Liver (tissue), 9 donors: ENCODE data around the gene MAP4K1. TPM values are rescaled to one million over a fixed set of nuclear protein-coding genes. Genes with fewer than 3 reads are reported as not detected.

Experiments
- DNase-seq: peaks from one replicate; pipeline ENCODE4 v3.0.0-alpha.2; 2017; ENCODE audit warnings: low spot score
- H3K27ac ChIP-seq, 2 donors: one replicate each; pipeline ENCODE4 v1.7.0; 2013; ENCODE audit warnings: inconsistent platforms in 2 of 2, low read length in 2 of 2, control low read depth in 1 of 2, low read depth in 1 of 2, mild to moderate bottlenecking in 1 of 2
- H3K27me3 ChIP-seq, 4 donors: one replicate each; pipeline versions ENCODE4 v1.6.1 to v1.7.0; 2013; ENCODE audit warnings: low read length in 3 of 4, inconsistent platforms in 1 of 4, mild to moderate bottlenecking in 1 of 4, moderate library complexity in 1 of 4; ENCODE audit not compliant: control insufficient read depth in 4 of 4, insufficient read depth in 4 of 4
- H3K36me3 ChIP-seq, 4 donors: one replicate each; pipeline versions ENCODE4 v1.6.1 to v1.7.0; 2013; ENCODE audit warnings: low read length in 3 of 4, mild to moderate bottlenecking in 3 of 4, low read depth in 1 of 4, moderate library complexity in 1 of 4; ENCODE audit not compliant: control insufficient read depth in 4 of 4, insufficient read depth in 3 of 4
- H3K4me1 ChIP-seq, 4 donors: one replicate each; pipeline versions ENCODE4 v1.6.1 to v1.7.0; 2013; ENCODE audit warnings: low read length in 3 of 4, mild to moderate bottlenecking in 3 of 4, moderate library complexity in 1 of 4; ENCODE audit not compliant: control insufficient read depth in 4 of 4, insufficient read depth in 4 of 4
- H3K4me3 ChIP-seq, 3 donors: one replicate each; pipeline versions ENCODE4 v1.6.1 to v1.7.0; 2013; ENCODE audit warnings: low read length in 3 of 3, control low read depth in 1 of 3, low read depth in 1 of 3, mild to moderate bottlenecking in 1 of 3
- H3K9ac ChIP-seq, 2 donors: one replicate each; pipeline ENCODE4 v1.7.0; 2013; ENCODE audit warnings: low read length in 2 of 2, mild to moderate bottlenecking in 2 of 2, moderate library complexity in 2 of 2, control low read depth in 1 of 2, low read depth in 1 of 2
- H3K9me3 ChIP-seq, 4 donors: one replicate each; pipeline versions ENCODE4 v1.6.1 to v1.7.0; 2013; ENCODE audit warnings: low read length in 3 of 4; ENCODE audit not compliant: control insufficient read depth in 4 of 4
- EGR1 ChIP-seq, 2 donors: IDR thresholded peaks; 2 replicates each; pipeline ENCODE4 v1.6.1; 2016 to 2018; ENCODE audit warnings: antibody characterized with exemption in 2 of 2, low read depth in 2 of 2
- FOXA1 ChIP-seq: IDR thresholded peaks from 2 replicates; pipeline ENCODE4 v1.6.1; 2016; ENCODE audit warnings: antibody characterized with exemption
- FOXA2 ChIP-seq: IDR thresholded peaks from 2 replicates; pipeline ENCODE4 v1.6.1; 2016; ENCODE audit warnings: antibody characterized with exemption
- GABPA ChIP-seq, 2 donors: IDR thresholded peaks in 1 of 2; conservative IDR thresholded peaks in 1 of 2; 2 replicates each; pipeline ENCODE4 v1.6.1; 2016; ENCODE audit warnings: antibody characterized with exemption in 2 of 2, mild to moderate bottlenecking in 1 of 2, moderate library complexity in 1 of 2
- HNF4A ChIP-seq, 2 donors: conservative IDR thresholded peaks; 2 replicates each; pipeline ENCODE4 v1.6.1; 2016; ENCODE audit warnings: antibody characterized with exemption in 2 of 2, mild to moderate bottlenecking in 2 of 2
- HNF4G ChIP-seq: IDR thresholded peaks from 2 replicates; pipeline ENCODE4 v1.6.1; 2016; ENCODE audit warnings: antibody characterized with exemption
- JUND ChIP-seq, 2 donors: IDR thresholded peaks; 2 replicates each; pipeline ENCODE4 v1.6.1; 2016; ENCODE audit warnings: antibody characterized with exemption in 2 of 2
- NR2F2 ChIP-seq: IDR thresholded peaks from 2 replicates; pipeline ENCODE4 v1.6.1; 2016; ENCODE audit warnings: antibody characterized with exemption
- RAD21 ChIP-seq, 2 donors: IDR thresholded peaks; 2 replicates each; pipeline ENCODE4 v1.6.1; 2016; ENCODE audit warnings: antibody characterized with exemption in 2 of 2, mild to moderate bottlenecking in 2 of 2
- RXRA ChIP-seq, 2 donors: IDR thresholded peaks; 2 replicates each; pipeline ENCODE4 v1.6.1; 2017 to 2018; ENCODE audit warnings: antibody characterized with exemption in 2 of 2, mild to moderate bottlenecking in 1 of 2
- SP1 ChIP-seq: IDR thresholded peaks from 2 replicates; pipeline ENCODE4 v1.6.1; 2018; ENCODE audit warnings: antibody characterized with exemption, mild to moderate bottlenecking
- TAF1 ChIP-seq: conservative IDR thresholded peaks from 2 replicates; pipeline ENCODE4 v1.6.1; 2016; ENCODE audit warnings: antibody characterized with exemption, mild to moderate bottlenecking
- YY1 ChIP-seq: IDR thresholded peaks from 2 replicates; pipeline ENCODE4 v1.6.1; 2016; ENCODE audit warnings: antibody characterized with exemption, mild to moderate bottlenecking
- WGBS: extraction: QIAGEN DNeasy Blood & Tissue Kit; methylation state at CpG from one replicate; pipeline ENCODE4 v1.1.7; 2013; 5-methylcytosine and 5-hydroxymethylcytosine counted together
- polyA plus RNA-seq, 2 donors: library from polyadenylated mRNA; stranded (reverse) in 1 of 2; unstranded in 1 of 2; fragments of 200-250 nt in 1 of 2; fragments of >200 nt in 1 of 2; fragmentation: Nextera tagmentation in 1 of 2; extraction: Ambion mirVana in 1 of 2; gene quantifications; one replicate each; pipeline versions ENCODE4 v1.2.1 to v1.2.3, GENCODE V29; 2013 to 2015
- total RNA-seq, 2 donors: library from RNA; depleted of rRNA; stranded (reverse); fragments of >200 nt; gene quantifications; one replicate each; pipeline ENCODE4 v1.2.3, GENCODE V29; 2014
- TF ChIP-seq, protein P1 (sequence below): IDR thresholded peaks from 2 replicates; pipeline ENCODE4 v1.6.1; 2016; ENCODE audit warnings: antibody characterized with exemption
- TF ChIP-seq, protein P2 (sequence below): IDR thresholded peaks from 2 replicates; pipeline ENCODE4 v1.6.1; 2016; ENCODE audit warnings: antibody characterized with exemption
- TF ChIP-seq, protein P3 (sequence below): IDR thresholded peaks from 2 replicates; pipeline ENCODE4 v1.6.1; 2016; ENCODE audit warnings: antibody characterized with exemption
- TF ChIP-seq, protein P4 (sequence below): IDR thresholded peaks from 2 replicates; pipeline ENCODE4 v1.6.1; 2016; ENCODE audit warnings: antibody characterized with exemption, mild to moderate bottlenecking
- donor health status: healthy.
- donor health status: healthy.
- donor health status: healthy.
- donor health status: healthy.
- donor health status: healthy.

The MAP4K1 gene
- total and polyA plus RNA-seq, 4 donors, result 0.89 to 3.1 (median 1.9) TPM

DNA sequence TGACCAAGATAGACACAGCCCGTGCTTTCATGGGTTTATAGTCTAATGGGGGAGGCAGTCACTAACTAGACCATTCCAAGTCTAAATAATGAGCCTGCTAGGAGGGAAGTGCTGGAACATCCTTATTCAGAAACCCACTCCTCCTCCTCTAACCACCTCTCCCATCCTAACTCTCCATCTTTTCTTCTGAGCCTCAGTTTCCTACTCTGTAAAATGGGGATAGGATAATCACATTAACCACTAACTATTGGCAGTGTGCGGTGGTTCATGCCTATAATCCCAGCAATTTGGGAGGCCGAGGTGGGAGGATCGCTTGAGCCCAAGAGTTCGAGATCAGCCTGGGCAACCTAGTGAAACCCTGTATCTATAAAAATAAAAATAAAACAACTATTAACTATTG, 68.7 kb downstream of the MAP4K1 start:
- Histone ChIP-seq H3K27me3 (peaks cover 0 to 4% (median 0%) of the 10 kb centered on the region in 4 donors), H3K9ac (no peak overlapping the region), H3K4me1 (peaks cover 0 to 4% (median 2%) of the 10 kb centered on the region in 4 donors), H3K4me3 (no peak overlapping the region), H3K36me3 (no peaks in the 10 kb centered on the region), H3K9me3 (no peaks in the 10 kb centered on the region), H3K27ac (no peak overlapping the region)
- TF ChIP-seq RAD21 (IDR thresholded peaks at IDR 0.05), result no peak
- TF ChIP-seq, protein P1, sequence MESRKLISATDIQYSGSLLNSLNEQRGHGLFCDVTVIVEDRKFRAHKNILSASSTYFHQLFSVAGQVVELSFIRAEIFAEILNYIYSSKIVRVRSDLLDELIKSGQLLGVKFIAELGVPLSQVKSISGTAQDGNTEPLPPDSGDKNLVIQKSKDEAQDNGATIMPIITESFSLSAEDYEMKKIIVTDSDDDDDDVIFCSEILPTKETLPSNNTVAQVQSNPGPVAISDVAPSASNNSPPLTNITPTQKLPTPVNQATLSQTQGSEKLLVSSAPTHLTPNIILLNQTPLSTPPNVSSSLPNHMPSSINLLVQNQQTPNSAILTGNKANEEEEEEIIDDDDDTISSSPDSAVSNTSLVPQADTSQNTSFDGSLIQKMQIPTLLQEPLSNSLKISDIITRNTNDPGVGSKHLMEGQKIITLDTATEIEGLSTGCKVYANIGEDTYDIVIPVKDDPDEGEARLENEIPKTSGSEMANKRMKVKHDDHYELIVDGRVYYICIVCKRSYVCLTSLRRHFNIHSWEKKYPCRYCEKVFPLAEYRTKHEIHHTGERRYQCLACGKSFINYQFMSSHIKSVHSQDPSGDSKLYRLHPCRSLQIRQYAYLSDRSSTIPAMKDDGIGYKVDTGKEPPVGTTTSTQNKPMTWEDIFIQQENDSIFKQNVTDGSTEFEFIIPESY, result no peak
- TF ChIP-seq, protein P2, sequence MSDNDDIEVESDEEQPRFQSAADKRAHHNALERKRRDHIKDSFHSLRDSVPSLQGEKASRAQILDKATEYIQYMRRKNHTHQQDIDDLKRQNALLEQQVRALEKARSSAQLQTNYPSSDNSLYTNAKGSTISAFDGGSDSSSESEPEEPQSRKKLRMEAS, result no peak
- TF ChIP-seq GABPA (IDR thresholded peaks at IDR 0.05 in 1 of 2, conservative IDR thresholded peaks at IDR 0.05 in 1 of 2), result no peak
- TF ChIP-seq TAF1, result no peak
- no peak for TF ChIP-seq FOXA1
- TF ChIP-seq RXRA (IDR thresholded peaks at IDR 0.05), result no peak
- TF ChIP-seq EGR1 (IDR thresholded peaks at IDR 0.05; ENCODE audit: low read depth in 2 of 2), result no peak
- no peak for DNase-seq
- WGBS, result 89% methylated on average over 5 of the region's 5 CpGs

DNA sequence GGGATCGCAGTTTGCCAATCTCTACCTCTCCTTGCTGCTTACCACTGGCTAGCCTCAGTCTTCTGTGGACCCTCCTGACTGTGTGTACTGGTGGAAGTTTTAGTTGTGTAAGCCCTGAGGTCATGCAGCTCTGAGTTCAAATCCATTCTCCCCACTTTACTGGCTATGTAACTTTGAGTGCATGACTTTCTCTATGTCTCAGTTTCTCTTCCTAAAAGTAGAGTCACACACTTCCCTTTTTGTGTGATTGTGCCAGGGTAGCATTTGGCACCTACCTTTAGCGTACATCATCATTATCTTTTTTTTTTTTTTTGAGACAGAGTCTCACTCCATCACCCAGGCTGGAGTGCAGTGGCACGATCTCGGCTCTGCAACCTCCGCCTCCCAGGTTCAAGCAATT, 70.3 kb downstream of the MAP4K1 start:
- Histone ChIP-seq H3K9me3 (no peaks in the 10 kb centered on the region), H3K27ac (no peak overlapping the region), H3K36me3 (no peaks in the 10 kb centered on the region), H3K27me3 (peaks cover 0 to 4% (median 0%) of the 10 kb centered on the region in 4 donors), H3K9ac (no peak overlapping the region), H3K4me1 (peaks cover 0 to 7% (median 4%) of the 10 kb centered on the region in 4 donors), H3K4me3 (no peak overlapping the region)
- 86% methylated on average over 5 of the region's 5 CpGs for WGBS
- TF ChIP-seq SP1 (no peak), JUND (IDR thresholded peaks at IDR 0.05) (no peak)
- TF ChIP-seq, protein P1, result no peak
- DNase-seq, result no peak

DNA sequence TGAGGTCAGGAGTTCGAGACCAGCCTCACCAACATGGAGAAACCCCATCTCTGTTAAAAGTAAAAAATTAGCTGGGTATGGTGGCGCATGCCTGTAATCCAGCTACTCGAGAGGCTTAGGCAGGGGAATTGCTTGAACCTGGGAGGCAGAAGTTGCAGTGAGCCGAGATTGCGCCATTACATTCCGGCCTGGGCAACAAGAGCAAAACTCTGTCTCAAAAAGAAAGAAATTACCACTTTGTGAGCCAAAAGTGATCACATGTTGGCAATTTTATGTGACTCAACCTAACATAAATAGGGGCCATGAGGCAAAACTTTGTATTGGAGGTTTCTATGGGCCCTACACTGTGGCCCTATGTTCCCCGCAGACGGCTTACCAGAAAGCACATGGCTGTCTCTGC, 72.2 kb downstream of the MAP4K1 start:
- no peaks in the 10 kb centered on the region for H3K27me3 ChIP-seq
- H3K9me3 ChIP-seq, result no peaks in the 10 kb centered on the region
- 96% methylated on average over 8 of the region's 8 CpGs for WGBS
- H3K4me3 ChIP-seq, result no peak overlapping the region
- DNase-seq, result no peak
- no peak overlapping the region for H3K27ac ChIP-seq
- H3K9ac ChIP-seq, result no peak overlapping the region
- H3K4me1 ChIP-seq, result peaks cover 0 to 7% (median 4%) of the 10 kb centered on the region in 4 donors
- no peaks in the 10 kb centered on the region for H3K36me3 ChIP-seq
- TF ChIP-seq, protein P3, sequence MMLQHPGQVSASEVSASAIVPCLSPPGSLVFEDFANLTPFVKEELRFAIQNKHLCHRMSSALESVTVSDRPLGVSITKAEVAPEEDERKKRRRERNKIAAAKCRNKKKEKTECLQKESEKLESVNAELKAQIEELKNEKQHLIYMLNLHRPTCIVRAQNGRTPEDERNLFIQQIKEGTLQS, result no peak
- no peak for TF ChIP-seq FOXA2
- TF ChIP-seq, protein P4, sequence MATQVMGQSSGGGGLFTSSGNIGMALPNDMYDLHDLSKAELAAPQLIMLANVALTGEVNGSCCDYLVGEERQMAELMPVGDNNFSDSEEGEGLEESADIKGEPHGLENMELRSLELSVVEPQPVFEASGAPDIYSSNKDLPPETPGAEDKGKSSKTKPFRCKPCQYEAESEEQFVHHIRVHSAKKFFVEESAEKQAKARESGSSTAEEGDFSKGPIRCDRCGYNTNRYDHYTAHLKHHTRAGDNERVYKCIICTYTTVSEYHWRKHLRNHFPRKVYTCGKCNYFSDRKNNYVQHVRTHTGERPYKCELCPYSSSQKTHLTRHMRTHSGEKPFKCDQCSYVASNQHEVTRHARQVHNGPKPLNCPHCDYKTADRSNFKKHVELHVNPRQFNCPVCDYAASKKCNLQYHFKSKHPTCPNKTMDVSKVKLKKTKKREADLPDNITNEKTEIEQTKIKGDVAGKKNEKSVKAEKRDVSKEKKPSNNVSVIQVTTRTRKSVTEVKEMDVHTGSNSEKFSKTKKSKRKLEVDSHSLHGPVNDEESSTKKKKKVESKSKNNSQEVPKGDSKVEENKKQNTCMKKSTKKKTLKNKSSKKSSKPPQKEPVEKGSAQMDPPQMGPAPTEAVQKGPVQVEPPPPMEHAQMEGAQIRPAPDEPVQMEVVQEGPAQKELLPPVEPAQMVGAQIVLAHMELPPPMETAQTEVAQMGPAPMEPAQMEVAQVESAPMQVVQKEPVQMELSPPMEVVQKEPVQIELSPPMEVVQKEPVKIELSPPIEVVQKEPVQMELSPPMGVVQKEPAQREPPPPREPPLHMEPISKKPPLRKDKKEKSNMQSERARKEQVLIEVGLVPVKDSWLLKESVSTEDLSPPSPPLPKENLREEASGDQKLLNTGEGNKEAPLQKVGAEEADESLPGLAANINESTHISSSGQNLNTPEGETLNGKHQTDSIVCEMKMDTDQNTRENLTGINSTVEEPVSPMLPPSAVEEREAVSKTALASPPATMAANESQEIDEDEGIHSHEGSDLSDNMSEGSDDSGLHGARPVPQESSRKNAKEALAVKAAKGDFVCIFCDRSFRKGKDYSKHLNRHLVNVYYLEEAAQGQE, result no peak
- TF ChIP-seq HNF4G, result no peak
- TF ChIP-seq, protein P1, result no peak
- no peak for TF ChIP-seq GABPA (IDR thresholded peaks at IDR 0.05 in 1 of 2, conservative IDR thresholded peaks at IDR 0.05 in 1 of 2)
- TF ChIP-seq FOXA1, result no peak
- TF ChIP-seq NR2F2, result no peak
- TF ChIP-seq SP1, result no peak
- TF ChIP-seq HNF4A (conservative IDR thresholded peaks at IDR 0.05), result no peak
- TF ChIP-seq, protein P2, result no peak
- no peak for TF ChIP-seq RAD21 (IDR thresholded peaks at IDR 0.05)
- no peak for TF ChIP-seq RXRA (IDR thresholded peaks at IDR 0.05)
- TF ChIP-seq YY1, result no peak
